ENCODE results near the gene CABCOCO1.
"Not testable (repeated sequence)": the region's sequence is repeated elsewhere in the genome, so short reads cannot be mapped to it uniquely, and the experiment has no call there.

Gene CABCOCO1

DNA sequence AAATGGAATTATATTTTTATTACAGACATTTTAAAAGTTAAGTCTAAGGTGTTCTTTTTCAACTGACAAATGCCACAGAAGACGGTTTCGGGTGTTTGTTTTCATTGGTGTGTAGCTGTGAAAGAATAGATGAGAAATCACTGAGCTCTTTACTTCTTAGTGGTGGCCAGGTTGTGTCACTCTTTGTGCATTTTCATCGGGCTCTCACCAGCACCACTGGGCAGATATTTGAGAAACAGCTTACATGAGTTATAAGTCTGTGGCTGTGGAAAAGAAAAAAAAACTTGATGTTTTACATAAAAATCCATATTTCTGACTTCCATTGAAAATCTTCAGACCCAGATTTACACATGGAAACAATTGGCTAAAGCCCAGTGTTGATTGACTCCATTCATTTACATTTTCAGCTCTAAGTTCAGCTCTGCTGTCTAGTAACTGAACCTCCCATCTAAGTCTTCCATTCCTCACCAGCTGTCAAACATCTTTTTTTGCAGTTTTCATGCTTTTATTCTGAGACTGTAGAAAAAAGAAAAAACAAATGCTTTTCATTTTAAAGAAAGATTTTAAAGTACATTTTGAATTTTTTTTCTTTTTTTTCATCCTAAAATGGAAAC lies 22.3 kb downstream of the CABCOCO1 start:
- no peak for DNase-seq (ENCODE audit: low read depth)
- TF ChIP-seq, protein P1, sequence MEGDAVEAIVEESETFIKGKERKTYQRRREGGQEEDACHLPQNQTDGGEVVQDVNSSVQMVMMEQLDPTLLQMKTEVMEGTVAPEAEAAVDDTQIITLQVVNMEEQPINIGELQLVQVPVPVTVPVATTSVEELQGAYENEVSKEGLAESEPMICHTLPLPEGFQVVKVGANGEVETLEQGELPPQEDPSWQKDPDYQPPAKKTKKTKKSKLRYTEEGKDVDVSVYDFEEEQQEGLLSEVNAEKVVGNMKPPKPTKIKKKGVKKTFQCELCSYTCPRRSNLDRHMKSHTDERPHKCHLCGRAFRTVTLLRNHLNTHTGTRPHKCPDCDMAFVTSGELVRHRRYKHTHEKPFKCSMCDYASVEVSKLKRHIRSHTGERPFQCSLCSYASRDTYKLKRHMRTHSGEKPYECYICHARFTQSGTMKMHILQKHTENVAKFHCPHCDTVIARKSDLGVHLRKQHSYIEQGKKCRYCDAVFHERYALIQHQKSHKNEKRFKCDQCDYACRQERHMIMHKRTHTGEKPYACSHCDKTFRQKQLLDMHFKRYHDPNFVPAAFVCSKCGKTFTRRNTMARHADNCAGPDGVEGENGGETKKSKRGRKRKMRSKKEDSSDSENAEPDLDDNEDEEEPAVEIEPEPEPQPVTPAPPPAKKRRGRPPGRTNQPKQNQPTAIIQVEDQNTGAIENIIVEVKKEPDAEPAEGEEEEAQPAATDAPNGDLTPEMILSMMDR (IDR thresholded peaks at IDR 0.05; ENCODE audit: control insufficient read depth, extremely low read depth, insufficient read depth), result no peak
- H3K4me3 ChIP-seq (ENCODE audit: low read depth, low read length), result no peak overlapping the region

DNA sequence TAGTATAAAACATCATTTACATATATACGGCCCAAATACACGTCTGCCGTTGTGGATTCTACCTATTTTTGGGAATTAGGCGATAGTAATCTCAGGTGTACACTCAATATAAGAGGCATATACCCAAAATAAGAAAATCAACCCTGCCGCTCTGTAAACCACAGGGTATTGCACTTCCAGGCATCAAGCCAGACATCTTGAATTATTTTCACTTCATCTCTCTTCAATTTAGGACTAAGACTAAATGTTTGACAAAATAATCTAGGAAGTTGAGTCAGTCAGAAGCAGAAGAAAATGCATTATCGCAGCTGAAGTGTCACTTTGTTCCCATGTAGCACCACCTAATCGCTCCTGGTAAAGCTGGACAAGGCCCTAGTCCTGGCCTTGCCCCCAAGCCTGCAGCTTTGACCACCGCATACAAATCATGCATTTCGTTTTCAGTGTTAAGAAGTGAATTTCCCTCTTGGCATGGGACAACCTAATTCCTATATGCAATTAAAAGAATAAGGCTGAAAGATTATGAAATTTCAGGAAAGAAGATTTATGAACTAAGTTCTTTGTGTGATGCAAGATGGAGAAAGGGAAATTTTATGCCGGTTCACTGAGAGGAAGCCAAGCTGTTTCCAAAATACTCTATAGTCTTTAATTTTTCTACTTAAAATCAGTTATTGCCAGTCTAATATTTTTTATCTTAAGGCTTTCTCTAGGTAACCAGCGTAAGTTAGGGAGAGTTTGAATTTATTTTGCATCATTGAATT lies 26.0 kb downstream of the CABCOCO1 start:
- H3K4me3 ChIP-seq (ENCODE audit: low read depth, low read length), result no peak overlapping the region
- no peak for DNase-seq (ENCODE audit: low read depth)
- TF ChIP-seq, protein P1 (IDR thresholded peaks at IDR 0.05; ENCODE audit: control insufficient read depth, extremely low read depth, insufficient read depth), result no peak

DNA sequence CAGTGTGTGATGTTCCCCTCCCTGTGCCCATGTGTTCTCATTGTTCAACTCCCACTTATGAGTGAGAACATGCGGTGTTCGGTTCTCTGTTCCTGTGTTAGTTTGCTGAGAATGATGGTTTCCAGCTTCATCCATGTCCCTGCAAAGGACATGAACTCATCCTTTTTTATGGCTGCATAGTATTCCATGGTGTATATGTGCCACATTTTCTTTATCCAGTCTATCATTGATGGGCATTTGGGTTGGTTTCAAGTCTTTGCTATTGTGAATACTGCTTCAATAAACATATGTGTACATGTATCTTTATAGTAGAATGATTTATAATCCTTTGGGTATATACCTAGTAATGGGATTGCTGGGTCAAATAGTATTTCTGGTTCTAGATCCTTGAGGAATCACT lies 28.9 kb downstream of the CABCOCO1 start:
- not testable (repeated sequence) for H3K4me3 ChIP-seq (ENCODE audit: low read depth, low read length); DNase-seq (ENCODE audit: low read depth)

DNA sequence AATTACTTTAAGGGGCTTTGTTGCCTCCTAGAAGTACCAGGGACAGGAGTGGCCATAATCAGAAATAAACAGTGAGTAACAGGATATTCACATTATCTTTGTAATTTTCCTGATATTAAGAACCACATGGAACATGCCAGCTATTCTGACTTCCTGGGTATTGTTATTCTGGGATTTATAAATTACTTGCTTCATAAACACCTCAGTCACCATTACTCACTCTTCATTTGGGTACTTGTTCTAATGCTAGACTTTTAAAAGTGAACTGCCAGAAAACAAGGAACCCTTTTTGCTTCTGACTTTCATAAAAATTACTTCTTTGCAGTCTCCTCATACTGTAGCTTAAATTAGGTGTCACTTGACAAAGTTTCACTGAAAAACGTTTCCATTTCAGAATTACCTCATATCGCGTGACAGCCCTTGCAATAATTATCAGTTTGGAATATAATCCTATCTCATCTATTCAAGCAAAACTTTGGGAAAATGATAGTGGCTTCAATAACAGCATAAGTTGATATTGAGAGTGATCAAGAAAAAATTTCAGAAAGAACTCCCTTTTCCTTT lies 29.8 kb downstream of the CABCOCO1 start:
- H3K4me3 ChIP-seq (ENCODE audit: low read depth, low read length), result no peak overlapping the region
- no peak for DNase-seq (ENCODE audit: low read depth)
- TF ChIP-seq, protein P1 (IDR thresholded peaks at IDR 0.05; ENCODE audit: control insufficient read depth, extremely low read depth, insufficient read depth), result no peak

DNA sequence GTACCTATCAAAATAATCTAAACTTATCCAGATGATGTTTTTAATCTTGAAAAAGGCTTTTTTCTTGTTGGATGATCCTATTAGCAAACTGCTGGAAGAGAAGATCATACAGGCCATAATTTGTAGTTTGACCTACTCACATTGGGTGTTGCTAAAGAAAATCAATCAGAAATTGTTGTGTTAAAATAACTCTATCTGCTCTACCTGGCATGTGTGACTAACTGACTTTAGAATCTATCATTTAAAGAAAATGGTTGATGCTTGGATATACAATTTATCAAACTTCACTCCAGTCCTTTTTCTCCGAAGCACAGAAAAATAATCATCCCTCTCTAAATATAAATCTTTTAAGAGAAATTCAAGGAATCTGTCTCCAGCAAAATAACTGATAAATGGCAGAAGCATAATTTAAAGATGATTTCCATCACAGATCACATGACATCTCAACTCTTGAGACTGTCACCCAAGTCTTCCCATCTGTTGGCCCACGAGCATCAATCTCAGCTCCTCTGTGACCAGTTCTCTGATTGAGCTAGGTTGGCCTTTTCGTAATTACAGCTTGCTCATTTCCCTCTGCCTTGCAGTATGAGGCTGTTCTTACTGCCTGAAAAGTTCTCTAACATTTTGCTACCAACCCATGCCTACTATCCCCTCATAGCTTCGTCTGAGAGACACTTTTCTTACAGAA lies 36.4 kb downstream of the CABCOCO1 start:
- TF ChIP-seq, protein P1 (IDR thresholded peaks at IDR 0.05; ENCODE audit: control insufficient read depth, extremely low read depth, insufficient read depth), result no peak
- H3K4me3 ChIP-seq (ENCODE audit: low read depth, low read length), result no peak overlapping the region
- DNase-seq (ENCODE audit: low read depth), result no peak

DNA sequence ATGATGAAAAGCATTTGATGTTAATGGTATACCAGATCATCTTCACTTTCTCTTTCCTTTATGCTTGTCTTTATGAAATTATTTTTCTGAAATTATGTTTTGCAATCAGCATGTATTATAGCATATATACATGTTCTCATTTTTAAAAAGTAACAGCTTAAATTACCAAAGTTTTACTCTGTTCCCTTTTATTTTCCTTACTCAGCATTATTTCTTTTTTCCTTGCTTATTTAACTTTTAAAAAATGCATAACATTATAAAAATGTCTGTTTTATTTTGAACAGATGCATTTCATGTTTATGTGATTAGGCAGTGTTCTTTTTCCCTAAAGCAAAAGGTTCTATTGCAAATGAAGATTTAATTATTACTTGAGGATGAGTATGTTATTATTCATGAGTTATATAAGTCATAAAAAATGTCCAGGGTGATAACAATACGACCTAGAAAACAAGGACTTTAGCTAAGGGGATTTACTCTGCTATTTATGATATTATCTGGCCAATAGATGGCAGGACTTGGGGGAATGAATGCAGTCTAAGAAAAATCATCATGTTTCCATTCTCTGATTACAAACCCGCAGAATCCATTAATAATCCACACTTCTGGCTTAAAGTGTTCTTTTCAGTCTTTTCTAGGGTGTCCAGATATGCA lies 38.5 kb downstream of the CABCOCO1 start:
- H3K4me3 ChIP-seq (ENCODE audit: low read depth, low read length), result no peak overlapping the region
- TF ChIP-seq, protein P1 (IDR thresholded peaks at IDR 0.05; ENCODE audit: control insufficient read depth, extremely low read depth, insufficient read depth), result no peak; the same call in 1 of the 2 replicates
- DNase-seq (ENCODE audit: low read depth), result no peak

DNA sequence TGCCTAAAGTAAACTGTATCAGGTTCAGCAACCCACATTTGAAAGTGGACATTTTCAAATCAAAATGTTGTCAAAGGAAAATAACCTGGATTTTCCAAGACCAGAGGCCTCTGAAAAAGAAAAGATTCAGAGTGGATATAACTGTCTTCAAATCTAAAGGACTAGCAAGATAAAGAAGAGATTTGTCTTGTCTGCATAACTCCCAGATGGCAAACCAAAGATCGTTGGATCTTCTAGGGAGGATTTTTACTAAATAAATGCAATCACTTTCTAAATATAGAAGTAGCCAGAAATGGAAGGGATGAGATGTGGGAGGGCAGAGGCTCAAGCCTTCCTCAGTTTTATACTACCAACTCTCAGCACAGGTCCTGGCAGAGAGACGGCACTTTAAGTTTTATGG lies 39.0 kb downstream of the CABCOCO1 start:
- TF ChIP-seq, protein P1 (IDR thresholded peaks at IDR 0.05; ENCODE audit: control insufficient read depth, extremely low read depth, insufficient read depth), result no peak
- no peak overlapping the region for H3K4me3 ChIP-seq (ENCODE audit: low read depth, low read length)
- DNase-seq (ENCODE audit: low read depth), result no peak

All from LNCaP clone FGC (cell line).